IMR-90 (cell line): ENCODE results near the gene CKLF. TPM values are rescaled to one million over a fixed set of nuclear protein-coding genes. Genes with fewer than 3 reads are reported as not detected.
A peak's percentile ranks its signal among the peaks of the same experiment; 100 is the strongest.

Experiments
- ATAC-seq: fragments of 200-7000 bp; cut with Tn5 transposase; 2 replicates; pipeline ENCODE4 v1.9.1; 2020; ENCODE audit warnings: low read depth, mild to moderate bottlenecking, moderate library complexity
- BruUV-seq: library from RNA; stranded (reverse); fragments of 400-500 nt; replicated peaks from 2 replicates; lab custom pipeline; 2021; lab: Mats Ljungman, UMichigan
- CTCF ChIA-PET: fragments of 300-600 bp; formaldehyde crosslinking; extraction: SDS; loops from one replicate; lab custom pipeline; 2021; ENCODE audit warnings: antibody characterized with exemption; lab: Yijun Ruan, JAX
- POLR2A ChIA-PET: fragments of 300-600 bp; sonication (Branson Sonifier 250); formaldehyde crosslinking; loops from one replicate; lab custom pipeline; 2022; ENCODE audit warnings: antibody characterized with exemption; ENCODE audit not compliant: unreplicated experiment; lab: Charles Lee
- DNase-seq: peaks from one replicate; pipeline ENCODE4 v3.0.0; 2013
- H2AFZ ChIP-seq: replicated peaks from 2 replicates; pipeline ENCODE3; 2013; ENCODE audit warnings: low read length, mild to moderate bottlenecking; ENCODE audit not compliant: poor library complexity
- H2AK5ac ChIP-seq: 2 replicates; pipeline ENCODE4 v1.6.1; 2013; ENCODE audit warnings: low read depth, low read length, inconsistent platforms
- H2AK9ac ChIP-seq: replicated peaks from 2 replicates; pipeline ENCODE3; 2013; ENCODE audit warnings: mild to moderate bottlenecking, low read depth, low read length, moderate library complexity; ENCODE audit not compliant: poor library complexity
- H2BK120ac ChIP-seq: 2 replicates; pipeline ENCODE4 v1.6.1; 2013; ENCODE audit warnings: low read depth, low read length, inconsistent platforms
- H2BK15ac ChIP-seq: 3 replicates; pipeline ENCODE4 v1.6.1; 2013; ENCODE audit warnings: low read depth, low read length, inconsistent platforms
- H2BK20ac ChIP-seq: 2 replicates; pipeline ENCODE4 v1.6.1; 2013; ENCODE audit warnings: low read depth, mild to moderate bottlenecking, inconsistent platforms, low read length, moderate library complexity
- H2BK5ac ChIP-seq: 2 replicates; pipeline ENCODE4 v1.6.1; 2013; ENCODE audit warnings: mild to moderate bottlenecking, low read depth, low read length, inconsistent platforms; ENCODE audit not compliant: poor library complexity, severe bottlenecking
- H3K14ac ChIP-seq: replicated peaks from 2 replicates; pipeline ENCODE4 v1.6.1; 2013; ENCODE audit warnings: low read depth, low read length, inconsistent platforms
- H3K18ac ChIP-seq: 2 replicates; pipeline ENCODE4 v1.6.1; 2013; ENCODE audit warnings: low read depth, low read length, control low read depth
- H3K23ac ChIP-seq: 2 replicates; pipeline ENCODE4 v1.6.1; 2013; ENCODE audit warnings: low read depth, low read length, inconsistent platforms
- H3K27ac ChIP-seq: 2 replicates; pipeline ENCODE4 v1.5.1; 2013; ENCODE audit warnings: mild to moderate bottlenecking, control low read depth, low read length; ENCODE audit not compliant: insufficient read depth
- H3K27me3 ChIP-seq: 2 replicates; pipeline ENCODE4 v1.6.1; 2013; ENCODE audit warnings: low read length; ENCODE audit not compliant: control insufficient read depth, insufficient read depth
- H3K36me3 ChIP-seq: 2 replicates; pipeline ENCODE4 v1.6.1; 2013; ENCODE audit warnings: low read length, mixed read lengths; ENCODE audit not compliant: control insufficient read depth, insufficient read depth
- H3K4ac ChIP-seq: 2 replicates; pipeline ENCODE4 v1.6.1; 2013; ENCODE audit warnings: low read depth, low read length, inconsistent platforms
- H3K4me1 ChIP-seq: 2 replicates; pipeline ENCODE4 v1.6.1; 2013; ENCODE audit warnings: low read length, mixed read lengths; ENCODE audit not compliant: control insufficient read depth, insufficient read depth
- H3K4me2 ChIP-seq: 2 replicates; pipeline ENCODE4 v1.6.1; 2013; ENCODE audit warnings: low read depth, mild to moderate bottlenecking, control low read depth, low read length, moderate library complexity
- H3K4me3 ChIP-seq: 2 replicates; pipeline ENCODE4 v1.5.1; 2013; ENCODE audit warnings: low read depth, mild to moderate bottlenecking, control low read depth, low read length, moderate library complexity; ENCODE audit not compliant: insufficient read depth
- H3K56ac ChIP-seq: 2 replicates; pipeline ENCODE4 v1.6.1; 2013; ENCODE audit warnings: low read length, inconsistent platforms; ENCODE audit not compliant: insufficient read depth; ENCODE audit errors: extremely low read depth
- H3K79me1 ChIP-seq, 2 experiments: 2 replicates each; pipeline ENCODE4 v1.6.1; 2013; ENCODE audit warnings: low read length in 2 of 2, inconsistent platforms in 1 of 2, low read depth in 1 of 2
- H3K9ac ChIP-seq: 2 replicates; pipeline ENCODE4 v1.6.1; 2013; ENCODE audit warnings: low read depth, low read length, control low read depth
- H3K9me1 ChIP-seq: 2 replicates; pipeline ENCODE4 v1.6.1; 2013; ENCODE audit warnings: low read length, inconsistent platforms; ENCODE audit not compliant: insufficient read depth
- H3K9me3 ChIP-seq: 2 replicates; pipeline ENCODE4 v1.6.1; 2013; ENCODE audit warnings: low read length; ENCODE audit not compliant: control insufficient read depth, insufficient read depth
- H4K20me1 ChIP-seq: 2 replicates; pipeline ENCODE4 v1.6.1; 2013; ENCODE audit warnings: low read length, inconsistent platforms; ENCODE audit not compliant: insufficient read depth
- H4K5ac ChIP-seq: 2 replicates; pipeline ENCODE4 v1.6.1; 2013; ENCODE audit warnings: mild to moderate bottlenecking, low read depth, low read length, control low read depth
- H4K8ac ChIP-seq, 2 experiments: 2 replicates each; pipeline ENCODE4 v1.6.1; 2013; ENCODE audit warnings: low read depth in 2 of 2, low read length in 2 of 2, control low read depth in 1 of 2, inconsistent platforms in 1 of 2
- H4K91ac ChIP-seq: 2 replicates; pipeline ENCODE4 v1.6.1; 2013; ENCODE audit warnings: low read depth, low read length, inconsistent platforms; ENCODE audit not compliant: insufficient read depth
- BHLHE40 ChIP-seq: fragments of 150-350 bp; IDR thresholded peaks from 2 replicates; pipeline ENCODE4 v1.6.1; 2016; ENCODE audit warnings: mild to moderate bottlenecking, low read depth, low read length
- CEBPB ChIP-seq: IDR thresholded peaks from 2 replicates; pipeline ENCODE4 v1.6.1; 2012; ENCODE audit warnings: low read depth, low read length, improper control_type of control experiment
- CHD1 ChIP-seq: IDR thresholded peaks from 2 replicates; pipeline ENCODE4 v1.6.1; 2012; ENCODE audit warnings: low read depth, low read length, improper control_type of control experiment
- MAFK ChIP-seq: IDR thresholded peaks from 2 replicates; pipeline ENCODE4 v1.6.1; 2012; ENCODE audit warnings: low read depth, low read length, improper control_type of control experiment
- MAZ ChIP-seq: IDR thresholded peaks from 2 replicates; pipeline ENCODE4 v1.6.1; 2012; ENCODE audit warnings: low read depth, mild to moderate bottlenecking, low read length, improper control_type of control experiment, moderate library complexity, borderline replicate concordance
- MXI1 ChIP-seq: IDR thresholded peaks from 2 replicates; pipeline ENCODE4 v1.6.1; 2012; ENCODE audit warnings: low read depth, mild to moderate bottlenecking, low read length, moderate library complexity, borderline replicate concordance
- NFE2L2 ChIP-seq: fragments of 150-350 bp; IDR thresholded peaks from 2 replicates; pipeline ENCODE4 v1.6.1; 2016; ENCODE audit warnings: low read depth, mild to moderate bottlenecking, low read length
- POLR2A ChIP-seq: IDR thresholded peaks from 2 replicates; pipeline ENCODE4 v1.6.1; 2012; ENCODE audit warnings: mild to moderate bottlenecking, low read depth, low read length
- RAD21 ChIP-seq: IDR thresholded peaks from 2 replicates; pipeline ENCODE4 v1.6.1; 2012; ENCODE audit warnings: low read length, improper control_type of control experiment
- RCOR1 ChIP-seq: IDR thresholded peaks from 2 replicates; pipeline ENCODE4 v1.6.1; 2012; ENCODE audit warnings: mild to moderate bottlenecking, low read length, improper control_type of control experiment; ENCODE audit not compliant: insufficient replicate concordance
- RFX5 ChIP-seq: IDR thresholded peaks from 2 replicates; pipeline ENCODE4 v1.8.0; 2012; ENCODE audit warnings: low read depth, mild to moderate bottlenecking, low read length, moderate library complexity
- SMC3 ChIP-seq: fragments of 150-350 bp; IDR thresholded peaks from 2 replicates; pipeline ENCODE4 v1.6.1; 2016; ENCODE audit warnings: low read depth, mild to moderate bottlenecking, antibody characterized with exemption, low read length, moderate library complexity
- WGBS, 2 experiments: methylation state at CpG; one replicate each; pipeline versions ENCODE4 v1.1.5 to v1.1.7; 2013; ENCODE audit warnings: missing lambda C conversion rate in 2 of 2; ENCODE audit not compliant: insufficient read length in 1 of 2; ENCODE audit errors: extremely low coverage in 2 of 2; 5-methylcytosine and 5-hydroxymethylcytosine counted together
- dilution Hi-C: fragments of 300-500 bp; cut with HindIII; formaldehyde crosslinking; loops from one replicate; pipeline ENCODE4 v1.14.3; 2018; ENCODE audit warnings: low sequenced_read_pairs; ENCODE audit not compliant: unreplicated experiment
- in situ Hi-C: fragments of 300-500 bp; cut with MboI; formaldehyde crosslinking; loops from 3 replicates; pipeline ENCODE4 v1.14.3; 2019; ENCODE audit warnings: low sequenced_read_pairs, inconsistent platforms, mixed read lengths
- intact Hi-C: fragments of 100-400 bp; cut with micrococcal nuclease; formaldehyde crosslinking; loops from 2 replicates; pipeline ENCODE4 v1.10.0; 2022
- polyA plus RNA-seq, 3 experiments: library from polyadenylated mRNA; depleted of rRNA; stranded (reverse); fragments of >200 nt; gene quantifications; 2 replicates each; pipeline ENCODE4 v1.2.3, GENCODE V29; 2012; ENCODE audit warnings: low replicate concordance in 1 of 3
- total RNA-seq: library from RNA; depleted of rRNA; stranded (reverse); fragments of >200 nt; gene quantifications from 2 replicates; pipeline ENCODE4 v1.2.3, GENCODE V29; 2012
- TF ChIP-seq, protein P1 (sequence below): fragments of 150-350 bp; IDR thresholded peaks from 2 replicates; pipeline ENCODE4 v1.6.1; 2016; ENCODE audit warnings: low read depth, mild to moderate bottlenecking, low read length, moderate library complexity, borderline replicate concordance
- TF ChIP-seq, protein P2 (sequence below): conservative IDR thresholded peaks from 2 replicates; pipeline ENCODE4 v1.5.1; 2012; ENCODE audit warnings: mild to moderate bottlenecking, low read depth, low read length, improper control_type of control experiment
- TF ChIP-seq, protein P3 (sequence below): fragments of 150-350 bp; IDR thresholded peaks from 2 replicates; pipeline ENCODE4 v1.6.1; 2017; ENCODE audit warnings: mild to moderate bottlenecking, antibody characterized with exemption, low read length, low read depth

The CKLF gene
- total and polyA plus RNA-seq, 2 of the 4 experiments (the other 2 are of a cell fraction) = 60.8 to 92.2 TPM

DNA sequence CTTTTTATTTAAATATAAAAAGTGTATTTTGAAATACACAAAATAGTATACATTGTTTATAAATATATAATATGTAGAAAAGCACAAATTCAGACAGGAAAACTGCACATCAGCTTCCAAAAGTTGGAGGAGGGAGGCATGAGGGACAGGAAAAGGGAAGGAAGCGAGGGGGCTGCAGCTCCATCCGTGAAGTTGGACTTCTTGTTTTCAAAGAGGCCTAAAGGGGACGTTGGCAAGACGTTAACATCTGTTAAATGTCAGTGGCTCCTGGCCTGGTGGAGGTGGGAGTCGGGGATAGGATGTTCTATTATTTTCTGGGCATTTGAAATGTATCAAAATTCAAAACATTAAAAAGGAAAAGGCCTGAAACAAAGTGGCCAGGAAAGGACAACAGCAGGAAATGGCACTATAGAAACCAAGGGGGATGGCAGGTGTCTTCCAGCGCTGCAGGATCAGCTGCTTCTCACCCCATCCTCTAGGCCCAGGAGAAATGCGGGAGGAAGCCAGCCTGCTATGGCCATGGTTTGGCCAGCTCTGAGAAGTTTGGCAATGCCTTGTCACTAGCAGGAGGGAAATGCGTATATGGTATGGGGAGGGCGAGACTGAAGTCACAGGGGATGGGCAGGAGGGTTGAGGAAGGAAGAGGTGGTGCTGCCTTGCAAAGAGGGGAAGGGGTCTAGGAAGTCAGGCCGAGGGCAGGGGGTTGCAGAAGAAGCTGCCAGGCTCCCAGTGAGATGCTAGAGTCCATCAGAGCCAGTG lies 33.3 kb downstream of the CKLF start:
- in situ Hi-C loops = no loop called here
- Histone ChIP-seq H3K4ac (no peak overlapping the region), H4K91ac (no peak overlapping the region), H3K23ac (no peak overlapping the region), H3K14ac (no peak overlapping the region), H4K5ac (no peak overlapping the region), H3K79me1 (no peaks in the 10 kb centered on the region), H2AK9ac (no peak overlapping the region), H3K4me1 (peaks cover 11% of the 10 kb centered on the region), H2BK20ac (no peak overlapping the region), H4K8ac (no peak overlapping the region), H3K9ac (no peak overlapping the region), H3K4me2 (no peak overlapping the region), H3K4me3 (no peak overlapping the region), H3K56ac (no peak overlapping the region), H3K27ac (no peak overlapping the region), H4K20me1 (no peaks in the 10 kb centered on the region; the same call in 1 of the 2 replicates), H3K18ac (no peak overlapping the region), H3K9me3 (no peaks in the 10 kb centered on the region), H3K9me1 (no peaks in the 10 kb centered on the region; the same call in 1 of the 2 replicates), H2AFZ (peak overlapping the region; percentile 56), H2BK120ac (no peak overlapping the region), H3K36me3 (no peaks in the 10 kb centered on the region), H2AK5ac (no peak overlapping the region), H2BK5ac (no peak overlapping the region), H3K27me3 (peaks cover 6% of the 10 kb centered on the region; the same call in 1 of the 2 replicates), H2BK15ac (no peak overlapping the region)
- ATAC-seq (no peak), DNase-seq (no peak)
- POLR2A ChIA-PET = no interaction called here
- intact Hi-C loops = loop anchor here (5.0 kb wide), 2 partner anchors 108 to 178 kb away; no protein-coding TSS in a partner anchor
- dilution Hi-C loops = no loop called here
- CTCF ChIA-PET = no interaction called here
- BruUV-seq = no TSS peak
- 60% methylated on average over 6 of the region's 10 CpGs; no CpG with 5 or more reads in 1 of the 2 experiments for WGBS, 2 experiments
- TF ChIP-seq MAZ (no peak), BHLHE40 (no peak), POLR2A (no peak), MAFK (no peak), RCOR1 (no peak), CEBPB (no peak), SMC3 (no peak), MXI1 (no peak), RAD21 (no peak), RFX5 (no peak), CHD1 (no peak), NFE2L2 (no peak)
- TF ChIP-seq, protein P1, sequence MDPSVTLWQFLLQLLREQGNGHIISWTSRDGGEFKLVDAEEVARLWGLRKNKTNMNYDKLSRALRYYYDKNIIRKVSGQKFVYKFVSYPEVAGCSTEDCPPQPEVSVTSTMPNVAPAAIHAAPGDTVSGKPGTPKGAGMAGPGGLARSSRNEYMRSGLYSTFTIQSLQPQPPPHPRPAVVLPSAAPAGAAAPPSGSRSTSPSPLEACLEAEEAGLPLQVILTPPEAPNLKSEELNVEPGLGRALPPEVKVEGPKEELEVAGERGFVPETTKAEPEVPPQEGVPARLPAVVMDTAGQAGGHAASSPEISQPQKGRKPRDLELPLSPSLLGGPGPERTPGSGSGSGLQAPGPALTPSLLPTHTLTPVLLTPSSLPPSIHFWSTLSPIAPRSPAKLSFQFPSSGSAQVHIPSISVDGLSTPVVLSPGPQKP = no peak
- TF ChIP-seq, protein P2, sequence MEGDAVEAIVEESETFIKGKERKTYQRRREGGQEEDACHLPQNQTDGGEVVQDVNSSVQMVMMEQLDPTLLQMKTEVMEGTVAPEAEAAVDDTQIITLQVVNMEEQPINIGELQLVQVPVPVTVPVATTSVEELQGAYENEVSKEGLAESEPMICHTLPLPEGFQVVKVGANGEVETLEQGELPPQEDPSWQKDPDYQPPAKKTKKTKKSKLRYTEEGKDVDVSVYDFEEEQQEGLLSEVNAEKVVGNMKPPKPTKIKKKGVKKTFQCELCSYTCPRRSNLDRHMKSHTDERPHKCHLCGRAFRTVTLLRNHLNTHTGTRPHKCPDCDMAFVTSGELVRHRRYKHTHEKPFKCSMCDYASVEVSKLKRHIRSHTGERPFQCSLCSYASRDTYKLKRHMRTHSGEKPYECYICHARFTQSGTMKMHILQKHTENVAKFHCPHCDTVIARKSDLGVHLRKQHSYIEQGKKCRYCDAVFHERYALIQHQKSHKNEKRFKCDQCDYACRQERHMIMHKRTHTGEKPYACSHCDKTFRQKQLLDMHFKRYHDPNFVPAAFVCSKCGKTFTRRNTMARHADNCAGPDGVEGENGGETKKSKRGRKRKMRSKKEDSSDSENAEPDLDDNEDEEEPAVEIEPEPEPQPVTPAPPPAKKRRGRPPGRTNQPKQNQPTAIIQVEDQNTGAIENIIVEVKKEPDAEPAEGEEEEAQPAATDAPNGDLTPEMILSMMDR = no peak
- TF ChIP-seq, protein P3, sequence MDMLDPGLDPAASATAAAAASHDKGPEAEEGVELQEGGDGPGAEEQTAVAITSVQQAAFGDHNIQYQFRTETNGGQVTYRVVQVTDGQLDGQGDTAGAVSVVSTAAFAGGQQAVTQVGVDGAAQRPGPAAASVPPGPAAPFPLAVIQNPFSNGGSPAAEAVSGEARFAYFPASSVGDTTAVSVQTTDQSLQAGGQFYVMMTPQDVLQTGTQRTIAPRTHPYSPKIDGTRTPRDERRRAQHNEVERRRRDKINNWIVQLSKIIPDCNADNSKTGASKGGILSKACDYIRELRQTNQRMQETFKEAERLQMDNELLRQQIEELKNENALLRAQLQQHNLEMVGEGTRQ = no peak
